Stimulated activated CD4-positive, alpha-beta T cell treated with anti-CD3 and anti-CD28 coated beads, TNF-alpha, amount 100 ng/mL, for 1 hour (primary cell): Measurements from ENCODE around the gene THSD4.

Source experiments
- DNase-seq, 3 donors: peaks; one replicate each; pipeline ENCODE4 v3.0.0-alpha.2; 2020; ENCODE audit warnings: low read depth in 3 of 3, low spot score in 1 of 3

THSD4 gene

DNA sequence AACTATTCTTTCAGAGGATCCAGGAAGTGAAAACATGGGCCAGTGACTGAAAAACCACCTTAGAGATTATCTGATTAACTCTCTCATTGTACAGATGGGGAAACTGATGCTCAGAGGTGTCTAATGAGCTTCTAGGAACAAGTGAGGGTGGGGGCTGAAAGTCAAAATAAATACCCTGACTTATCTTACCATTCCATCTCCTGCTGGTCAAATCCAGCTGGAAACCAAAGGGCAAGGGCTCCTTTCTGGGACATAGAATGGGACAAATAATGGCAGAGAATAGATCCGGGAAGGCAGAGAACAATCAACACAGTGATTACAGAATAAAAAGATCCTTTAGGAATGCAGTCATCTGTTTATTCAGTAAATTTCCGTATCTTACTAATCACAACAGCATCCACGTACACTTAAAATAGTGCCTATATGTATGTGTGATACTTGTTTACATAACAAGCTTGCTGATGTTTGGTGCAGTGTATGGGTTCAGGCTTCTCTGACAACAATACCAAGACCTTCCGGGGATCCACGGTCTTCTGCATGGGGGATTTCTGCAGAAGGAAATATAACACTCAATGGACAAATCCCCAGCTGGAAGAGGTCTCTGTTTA, 173.2 kb downstream of the THSD4 start:
- DNase-seq: no peak

DNA sequence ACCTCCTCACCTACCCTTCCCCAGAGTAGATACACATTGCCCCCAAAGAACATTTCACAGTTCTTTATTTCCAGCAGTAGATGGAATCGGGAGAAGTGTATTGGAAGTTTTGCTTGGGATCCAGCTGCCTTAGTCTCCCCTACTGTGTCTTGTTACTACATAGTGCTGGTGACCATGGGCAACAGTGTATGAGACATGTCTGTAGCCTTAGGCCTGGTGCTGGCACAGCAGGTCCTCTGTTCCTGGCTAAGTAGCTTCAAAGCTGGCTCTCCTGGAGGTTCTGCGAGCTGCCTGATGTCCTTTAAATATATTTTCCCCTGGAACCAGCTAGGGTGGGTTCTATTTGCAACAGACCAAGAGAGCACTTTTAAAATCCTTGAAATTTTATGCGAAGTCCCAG, 174.7 kb downstream of the THSD4 start:
- no peak for DNase-seq

DNA sequence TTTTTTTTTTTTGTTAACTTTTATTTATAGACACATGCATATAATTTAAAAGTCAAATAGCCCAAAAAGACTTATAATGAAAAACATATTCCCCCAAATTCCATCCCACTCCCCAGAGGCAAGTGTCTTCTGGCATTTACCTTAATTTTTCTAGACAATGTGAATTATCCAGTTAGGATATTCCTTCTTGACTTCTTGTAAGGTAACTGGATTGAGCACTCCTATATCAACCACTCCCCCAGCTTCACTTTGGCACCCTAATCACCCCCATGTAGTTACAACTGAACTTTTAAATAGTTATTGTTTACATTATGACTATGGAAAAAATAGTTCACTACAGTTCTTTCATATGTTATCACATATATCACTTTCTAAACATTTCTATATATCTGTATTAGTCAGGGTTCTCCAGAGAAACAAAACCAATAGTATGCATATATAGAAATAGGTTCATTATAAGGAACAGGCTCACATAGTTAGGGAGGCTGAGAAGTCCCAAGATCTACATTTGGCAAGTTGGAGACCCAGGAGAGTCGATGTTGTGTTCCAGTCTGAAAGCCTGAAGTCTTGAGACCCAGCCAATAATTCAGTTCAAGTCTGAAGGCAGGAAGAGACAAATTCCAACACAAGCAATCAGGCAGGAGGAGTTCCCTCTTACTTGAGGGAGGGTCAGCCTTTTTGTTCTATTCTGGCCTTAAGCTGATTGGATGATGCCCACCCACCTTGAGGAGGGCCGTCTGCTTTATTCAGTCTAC, 175.8 kb downstream of the THSD4 start:
- no peak for DNase-seq

DNA sequence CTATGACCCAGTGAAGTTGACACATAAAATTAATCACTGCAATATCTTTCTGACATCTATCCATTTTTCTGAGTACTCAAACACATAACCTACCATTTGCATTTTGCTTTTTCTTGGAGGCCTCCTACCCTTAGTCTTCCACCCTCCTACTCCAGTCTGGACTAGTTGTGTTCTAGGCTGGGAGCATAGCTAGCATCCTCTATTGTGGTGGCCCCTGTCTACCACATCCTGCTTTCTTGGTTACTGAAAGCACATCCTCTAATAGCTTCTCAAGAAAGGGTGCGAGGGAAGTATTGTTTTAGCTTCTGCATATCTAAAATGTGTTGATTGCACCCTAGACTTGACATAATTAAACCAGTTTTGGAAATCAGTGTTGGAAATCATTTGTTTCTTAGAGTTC, 176.5 kb downstream of the THSD4 start:
- no peak for DNase-seq

DNA sequence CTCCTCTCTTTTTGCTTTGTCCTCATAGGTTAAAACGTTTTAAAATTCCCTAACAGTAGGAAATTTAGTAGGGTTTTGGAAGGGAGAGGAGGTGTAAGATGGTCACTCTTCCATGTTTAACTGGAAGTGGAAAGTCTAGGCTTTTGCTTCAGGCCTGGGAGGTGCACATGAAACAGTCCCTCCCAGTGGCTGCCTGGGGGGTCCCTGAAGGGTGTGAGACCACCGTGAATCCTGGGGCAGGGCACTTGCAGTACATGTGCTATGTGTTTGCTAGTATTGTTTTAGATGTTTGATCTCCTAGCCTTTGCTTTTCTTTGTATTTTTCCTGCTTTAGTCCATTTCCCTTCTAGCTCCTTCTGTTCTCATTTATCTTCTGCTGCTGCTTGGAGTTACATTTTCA, 178.5 kb downstream of the THSD4 start:
- DNase-seq: no peak

DNA sequence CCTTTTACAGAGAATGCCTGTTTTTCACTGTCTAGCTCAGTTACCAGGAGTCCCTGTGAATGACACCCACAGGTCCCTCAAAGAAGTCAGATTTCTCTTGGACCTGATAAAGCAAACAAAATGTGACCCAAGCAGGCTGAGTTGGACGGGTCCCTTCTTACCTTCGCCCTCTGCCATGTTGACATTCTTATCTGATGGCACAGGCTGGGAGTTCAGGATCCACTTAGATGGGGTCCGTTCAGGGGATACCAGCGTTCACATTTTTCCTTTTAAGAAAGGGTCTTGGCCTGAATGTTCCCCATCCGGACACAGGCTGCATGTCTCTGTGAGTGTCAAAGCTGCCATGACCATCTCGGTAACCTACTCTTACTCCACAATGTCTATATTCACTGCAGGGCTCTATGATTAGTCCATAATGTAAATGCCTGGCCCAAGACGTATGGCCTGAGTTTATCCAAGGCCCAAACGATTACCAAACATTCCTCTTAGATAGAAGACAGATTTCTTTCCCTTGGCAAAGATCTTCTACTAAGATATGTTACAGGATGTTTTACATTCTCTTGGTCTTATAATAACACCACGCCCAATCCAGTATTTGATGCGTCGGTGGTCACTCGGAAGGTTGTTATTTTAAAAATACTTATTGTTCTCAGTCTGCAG, 179.1 kb downstream of the THSD4 start:
- DNase-seq: no peak

DNA sequence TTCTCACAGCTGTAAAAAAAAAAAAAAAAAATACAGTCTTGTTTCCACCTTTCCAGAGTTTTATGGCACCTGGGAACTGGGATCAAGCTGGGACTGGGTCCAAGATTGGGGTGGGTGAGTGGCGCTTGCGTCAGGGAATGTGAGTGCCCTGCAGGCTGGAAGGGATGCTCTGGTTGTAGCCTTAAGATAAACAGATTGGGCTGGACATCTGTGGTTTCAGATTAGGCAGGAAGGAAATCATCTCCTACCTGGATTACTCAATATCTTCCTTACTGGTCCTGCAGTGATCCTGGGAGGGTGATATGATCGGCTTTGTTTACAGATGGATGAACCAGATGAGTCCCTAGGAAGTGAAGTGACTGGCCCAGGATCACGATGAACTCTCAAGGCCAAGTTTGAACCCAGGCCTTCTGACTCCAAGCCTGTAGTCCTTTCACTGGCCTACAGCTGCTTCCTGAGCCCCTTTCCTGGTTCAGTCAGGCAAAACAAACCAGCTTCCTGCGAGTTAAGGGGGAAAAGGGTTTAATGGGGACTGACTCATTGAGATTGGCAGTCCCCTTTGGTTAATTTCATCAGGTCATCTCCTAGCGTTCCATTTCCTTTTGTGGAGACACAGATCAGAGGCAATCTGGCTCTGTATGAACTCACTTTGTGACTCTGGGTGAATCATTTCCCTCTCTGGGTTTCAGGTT, 179.8 kb downstream of the THSD4 start:
- no peak for DNase-seq

- DNase-seq: no peak
Observed at GRCh38 chr15:71295603-71296314, 180.5 kb downstream of the THSD4 start.

- no peak for DNase-seq
Observed at GRCh38 chr15:71296315-71296679, 181.0 kb downstream of the THSD4 start.

DNA sequence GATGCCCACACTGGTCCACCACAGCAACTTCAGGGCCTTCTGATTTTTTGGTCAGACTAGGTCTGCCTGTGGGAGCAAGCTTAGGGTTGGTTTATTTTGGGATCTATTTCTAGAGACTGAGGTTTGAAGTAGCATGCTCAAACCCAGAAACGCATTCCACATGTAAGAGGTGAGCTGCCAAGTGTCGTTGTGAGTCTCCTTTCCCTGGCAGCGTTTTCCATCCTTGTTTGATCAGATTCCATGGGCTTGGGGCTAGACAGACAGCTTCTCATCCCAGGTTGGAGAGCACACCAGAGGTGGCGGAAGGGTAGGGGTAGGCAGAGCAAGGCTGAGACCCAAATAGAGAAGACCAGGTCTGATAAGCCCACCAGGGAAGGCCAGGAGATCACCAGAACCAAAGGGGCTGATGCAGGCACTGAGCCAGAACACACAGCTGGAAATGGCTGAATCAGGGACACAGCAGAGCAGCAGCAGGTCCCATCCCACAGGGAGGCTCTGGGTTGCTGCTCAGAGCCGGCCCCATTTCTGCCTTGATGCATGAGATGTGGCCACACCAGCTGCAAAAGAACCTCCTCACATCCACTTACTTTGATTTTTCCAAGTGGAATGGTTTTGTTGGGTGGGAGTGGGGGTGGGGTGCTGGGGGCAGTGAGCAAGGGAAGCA, 186.8 kb downstream of the THSD4 start:
- DNase-seq: no peak

DNA sequence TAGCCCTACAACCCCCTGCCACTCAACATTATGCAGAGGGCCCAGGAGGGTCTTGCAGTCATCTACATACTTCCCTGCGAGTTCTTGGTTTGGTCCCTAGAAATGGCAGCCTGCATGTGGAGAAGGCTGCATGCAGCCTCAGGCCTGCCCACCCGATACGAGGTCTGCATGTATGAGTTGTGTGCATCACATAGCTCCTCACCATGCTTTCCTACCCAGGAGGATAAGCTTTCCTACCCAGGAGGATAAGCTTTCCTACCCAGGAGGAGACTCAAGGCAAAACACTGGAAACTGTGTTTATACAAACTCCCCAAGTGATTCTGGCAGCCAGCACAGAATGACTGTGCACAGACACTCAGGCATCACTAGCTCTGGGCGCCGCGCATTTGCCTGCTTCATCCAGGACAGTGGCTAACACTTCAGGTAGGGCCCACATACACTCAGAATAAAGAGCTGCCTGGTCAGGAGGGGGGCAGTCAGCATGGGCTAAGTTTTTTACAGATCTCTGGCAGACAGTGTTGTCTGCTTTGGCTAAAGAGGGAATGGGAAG, 187.7 kb downstream of the THSD4 start:
- DNase-seq: no peak

DNA sequence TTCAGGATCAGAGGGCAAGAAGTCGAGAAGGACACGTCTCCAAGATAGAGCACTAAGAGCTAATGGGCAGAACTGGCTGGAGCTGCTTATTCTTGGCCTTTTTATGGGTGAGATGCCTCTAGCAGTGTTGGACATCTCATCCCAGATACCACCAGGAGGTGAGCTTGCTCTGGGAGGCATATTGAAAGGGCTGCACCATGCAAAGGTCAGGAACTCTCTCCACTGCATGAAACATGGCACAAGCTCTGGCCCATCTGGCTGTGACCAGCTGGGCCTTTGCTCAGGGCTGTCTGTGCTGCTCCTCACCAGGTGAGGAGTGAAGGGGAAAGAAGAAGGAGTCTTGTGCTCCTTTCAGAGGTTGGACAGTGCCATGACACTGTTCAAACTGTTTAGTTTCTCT, 188.7 kb downstream of the THSD4 start:
- no peak for DNase-seq

GRCh38 chr15:71304681-71305080, 189.4 kb downstream of the THSD4 start:
- DNase-seq: no peak

DNA sequence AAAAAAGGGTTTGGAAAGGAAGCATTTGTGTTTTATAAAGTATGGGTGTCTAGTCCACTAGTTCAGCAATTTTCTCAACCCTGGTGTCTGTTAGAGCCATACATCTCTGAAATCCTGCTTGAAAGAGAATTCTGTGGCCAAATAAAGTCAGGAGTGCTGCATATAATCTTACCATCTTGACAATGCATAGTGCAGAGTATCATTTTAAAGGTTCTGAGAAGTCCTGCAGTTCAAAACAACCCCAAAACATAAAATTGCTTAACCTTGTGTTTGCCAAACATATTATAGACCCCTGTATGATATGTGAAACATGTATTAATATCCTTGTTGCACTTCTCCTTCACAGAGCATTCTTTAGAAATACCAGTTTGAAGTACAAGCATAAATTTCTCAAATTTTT, 191.3 kb downstream of the THSD4 start:
- no peak for DNase-seq

GRCh38 chr15:71312194-71312708, 197.0 kb downstream of the THSD4 start:
- DNase-seq: no peak

- DNase-seq: no peak
Observed at GRCh38 chr15:71312731-71313460, 197.6 kb downstream of the THSD4 start.

DNA sequence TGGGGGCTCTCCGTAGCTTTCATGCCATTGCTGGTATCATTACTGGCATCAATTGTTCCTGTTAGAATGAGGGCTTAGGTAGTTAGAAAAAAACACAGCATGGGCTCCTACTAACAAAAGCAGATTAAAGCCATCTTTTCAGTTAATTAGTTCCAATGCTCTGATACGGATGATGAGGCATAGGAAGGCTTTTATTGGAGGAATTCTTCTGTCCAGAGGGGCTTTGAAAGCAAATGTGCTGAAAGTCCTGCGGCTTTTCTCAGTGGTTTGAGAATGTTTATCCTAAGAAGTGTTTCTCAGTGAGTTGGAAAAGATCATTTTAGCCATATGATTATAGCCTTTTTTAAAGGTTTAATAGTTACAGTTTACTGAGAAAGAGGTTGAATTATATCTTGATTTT, 198.5 kb downstream of the THSD4 start:
- DNase-seq: no peak

DNA sequence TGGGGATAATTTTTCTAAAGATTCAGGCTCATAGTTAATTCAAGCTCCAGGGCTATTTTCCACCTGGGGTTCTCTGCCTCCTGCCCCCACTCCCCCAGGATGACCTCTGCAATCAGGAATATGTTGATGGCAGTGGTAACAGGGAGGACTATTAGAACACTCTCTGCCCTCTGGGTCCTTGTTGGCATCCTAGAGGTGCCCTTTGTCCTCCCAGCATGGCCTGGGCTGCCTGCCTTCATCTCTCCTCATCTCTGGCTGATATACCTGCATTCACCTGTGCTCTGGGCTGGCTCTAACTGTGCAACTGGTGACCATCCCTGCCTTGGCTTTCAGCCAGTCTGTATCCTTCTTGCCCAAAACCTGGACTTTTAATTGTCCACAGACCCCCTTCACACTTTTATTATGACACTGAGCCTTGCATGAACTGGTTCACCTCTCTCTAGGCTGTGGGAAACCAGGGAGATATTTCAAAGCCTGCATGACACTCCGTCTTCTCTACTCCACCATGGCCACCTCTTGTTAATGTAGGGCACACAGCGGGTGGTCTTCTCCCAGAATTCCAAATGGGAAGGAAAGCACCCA, 199.8 kb downstream of the THSD4 start:
- no peak for DNase-seq

- DNase-seq: no peak
Observed at GRCh38 chr15:71316911-71317310, 201.6 kb downstream of the THSD4 start.
